ENCODE data around the gene ERBB4.

GRCh38 chr2:211837206-211837605, 701.4 kb downstream of the ERBB4 start:
- no peak for TF ChIP-seq POLR2AphosphoS5 (IDR thresholded peaks at IDR 0.05)
- no peak for TF ChIP-seq CTCF (IDR thresholded peaks at IDR 0.05)
- no peak for TF ChIP-seq POLR2A (IDR thresholded peaks at IDR 0.05)
- TF ChIP-seq EP300 (IDR thresholded peaks at IDR 0.05; ENCODE audit: low read depth), result no peak

Measured in transverse colon (tissue), 4 donors.